ENCODE measurements around the gene DNAJC21.

Gene DNAJC21

DNA sequence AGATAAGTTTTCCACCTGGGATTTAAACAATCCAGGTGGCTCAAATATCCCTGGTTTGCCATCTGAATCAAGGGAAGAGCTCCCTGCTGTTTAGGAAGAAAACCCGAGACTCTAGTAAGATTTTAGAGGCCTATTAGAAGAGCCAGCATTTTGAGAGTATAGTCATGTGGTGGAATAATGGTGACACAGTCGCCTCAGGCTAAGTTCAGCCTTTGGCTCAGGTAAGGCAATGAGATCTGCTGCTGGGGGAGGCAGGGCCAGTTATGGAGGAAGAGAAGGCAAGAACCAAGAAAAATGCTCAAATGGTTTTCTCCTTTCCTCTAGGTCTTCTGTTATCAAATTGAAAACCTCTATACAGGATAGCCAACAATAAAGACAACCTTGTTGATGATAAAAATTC, 30.3 kb upstream of the DNAJC21 start:
- Histone ChIP-seq H3K27me3 (ENCODE audit: insufficient read depth, low read length) (no peaks in the 10 kb centered on the region), H3K27ac (ENCODE audit: low read depth, low read length) (no peak overlapping the region), H3K4me1 (ENCODE audit: control insufficient read depth, insufficient read depth, low read length, unreplicated experiment) (no peaks in the 10 kb centered on the region), H3K79me2 (ENCODE audit: control insufficient read depth, insufficient read depth, low read length, unreplicated experiment) (no peaks in the 10 kb centered on the region), H3K36me3 (ENCODE audit: insufficient read depth, low read length) (0 out of 2 replicates have a peak, but pooled peaks cover 5% of the 10 kb centered on the region), H3K4me3 (ENCODE audit: low read depth, low read length) (no peak overlapping the region), H2AFZ (ENCODE audit: low read length, unreplicated experiment) (no peak overlapping the region)

DNA sequence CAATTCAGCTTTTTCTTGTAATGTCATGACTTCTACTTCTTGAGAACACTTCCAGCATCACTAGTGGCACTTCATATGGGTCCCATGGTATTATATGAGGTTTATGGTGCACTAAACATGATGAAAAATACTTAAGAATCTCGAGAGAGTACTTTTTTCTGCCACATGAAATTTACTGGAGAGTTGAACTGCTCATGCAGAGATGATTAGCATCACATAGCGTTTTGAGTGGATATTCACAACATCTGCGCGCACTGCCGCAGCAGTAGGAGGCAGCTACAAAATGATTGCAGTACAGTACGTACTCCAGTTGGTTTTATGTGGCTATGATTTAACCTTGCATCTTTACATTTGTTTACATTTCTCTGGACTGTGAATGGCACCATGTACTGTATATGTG, 28.7 kb upstream of the DNAJC21 start:
- no peak overlapping the region for H2AFZ ChIP-seq (ENCODE audit: low read length, unreplicated experiment)
- H3K4me1 ChIP-seq (ENCODE audit: control insufficient read depth, insufficient read depth, low read length, unreplicated experiment): no peaks in the 10 kb centered on the region
- H3K79me2 ChIP-seq (ENCODE audit: control insufficient read depth, insufficient read depth, low read length, unreplicated experiment): no peaks in the 10 kb centered on the region
- H3K27ac ChIP-seq (ENCODE audit: low read depth, low read length): no peak overlapping the region
- H3K4me3 ChIP-seq (ENCODE audit: low read depth, low read length): no peak overlapping the region
- peaks cover 11% of the 10 kb centered on the region; the same call in 1 of the 2 replicates for H3K36me3 ChIP-seq (ENCODE audit: insufficient read depth, low read length)
- no peaks in the 10 kb centered on the region for H3K27me3 ChIP-seq (ENCODE audit: insufficient read depth, low read length)

GRCh38 chr5:34903260-34903659, 26.1 kb upstream of the DNAJC21 start:
- no peak overlapping the region for H2AFZ ChIP-seq (ENCODE audit: low read length, unreplicated experiment)
- H3K27me3 ChIP-seq (ENCODE audit: insufficient read depth, low read length): no peaks in the 10 kb centered on the region
- H3K36me3 ChIP-seq (ENCODE audit: insufficient read depth, low read length): peaks cover 13% of the 10 kb centered on the region
- no peaks in the 10 kb centered on the region for H3K79me2 ChIP-seq (ENCODE audit: control insufficient read depth, insufficient read depth, low read length, unreplicated experiment)
- H3K27ac ChIP-seq (ENCODE audit: low read depth, low read length): no peak overlapping the region
- no peaks in the 10 kb centered on the region for H3K4me1 ChIP-seq (ENCODE audit: control insufficient read depth, insufficient read depth, low read length, unreplicated experiment)
- H3K4me3 ChIP-seq (ENCODE audit: low read depth, low read length): no peak overlapping the region

GRCh38 chr5:34905564-34905963, 23.8 kb upstream of the DNAJC21 start:
- Histone ChIP-seq H3K27ac (ENCODE audit: low read depth, low read length) (no peak overlapping the region), H3K79me2 (ENCODE audit: control insufficient read depth, insufficient read depth, low read length, unreplicated experiment) (no peaks in the 10 kb centered on the region), H3K4me1 (ENCODE audit: control insufficient read depth, insufficient read depth, low read length, unreplicated experiment) (no peaks in the 10 kb centered on the region), H2AFZ (ENCODE audit: low read length, unreplicated experiment) (no peak overlapping the region), H3K4me3 (ENCODE audit: low read depth, low read length) (no peak overlapping the region), H3K36me3 (ENCODE audit: insufficient read depth, low read length) (peaks cover 32% of the 10 kb centered on the region), H3K27me3 (ENCODE audit: insufficient read depth, low read length) (no peaks in the 10 kb centered on the region)

DNA sequence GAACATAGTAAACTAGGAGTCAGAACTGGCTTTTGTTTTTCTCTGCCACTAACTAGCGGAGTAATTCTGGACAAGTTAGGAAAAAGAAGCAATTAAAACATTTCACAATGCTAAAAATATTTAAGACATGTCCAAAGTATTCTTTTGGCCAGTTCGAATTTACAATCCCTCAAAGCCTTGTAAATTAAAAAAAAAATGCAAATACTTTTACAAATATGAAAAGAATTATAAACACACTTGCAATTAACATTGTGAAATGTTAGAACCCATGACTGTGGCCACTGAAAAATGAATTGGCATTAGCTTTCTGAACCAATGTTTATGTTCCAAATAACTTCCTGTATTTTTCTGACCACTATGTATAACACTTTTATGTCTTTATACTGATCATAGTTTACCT, 16.3 kb upstream of the DNAJC21 start:
- peaks cover 30% of the 10 kb centered on the region for H3K36me3 ChIP-seq (ENCODE audit: insufficient read depth, low read length)
- peak overlapping the region; percentile 84 for H3K4me3 ChIP-seq (ENCODE audit: low read depth, low read length)
- peaks cover 62% of the 10 kb centered on the region for H3K79me2 ChIP-seq (ENCODE audit: control insufficient read depth, insufficient read depth, low read length, unreplicated experiment)
- peaks cover 14% of the 10 kb centered on the region for H3K4me1 ChIP-seq (ENCODE audit: control insufficient read depth, insufficient read depth, low read length, unreplicated experiment)
- H3K27me3 ChIP-seq (ENCODE audit: insufficient read depth, low read length): no peaks in the 10 kb centered on the region
- H2AFZ ChIP-seq (ENCODE audit: low read length, unreplicated experiment): no peak overlapping the region
- peak overlapping the region; percentile 17; the same call in 1 of the 2 replicates for H3K27ac ChIP-seq (ENCODE audit: low read depth, low read length)

DNA sequence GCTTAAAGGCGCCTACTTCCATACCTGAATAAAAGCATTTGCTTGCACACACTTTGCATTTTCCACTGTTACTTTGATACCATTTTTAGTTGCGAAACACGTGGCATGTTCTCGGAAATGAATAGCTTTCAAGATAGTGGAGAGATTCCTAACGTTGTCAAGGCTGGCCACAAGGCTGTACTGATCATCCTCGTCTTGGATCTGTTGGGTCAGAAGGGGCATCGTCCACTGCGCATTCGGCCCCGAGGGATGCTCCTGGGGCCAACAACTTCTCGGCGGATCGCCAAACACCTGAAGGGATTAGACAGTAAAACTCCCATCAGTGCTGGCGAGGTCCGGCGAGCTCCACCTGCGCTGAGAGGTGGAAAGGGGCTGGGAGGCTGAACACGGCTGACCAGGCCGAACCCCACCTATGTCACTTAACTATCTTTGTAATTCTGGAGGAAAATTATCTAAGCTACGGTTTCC, 14.7 kb upstream of the DNAJC21 start:
- Histone ChIP-seq H3K36me3 (ENCODE audit: insufficient read depth, low read length) (peaks cover 22% of the 10 kb centered on the region), H3K27me3 (ENCODE audit: insufficient read depth, low read length) (no peaks in the 10 kb centered on the region), H3K4me1 (ENCODE audit: control insufficient read depth, insufficient read depth, low read length, unreplicated experiment) (peaks cover 14% of the 10 kb centered on the region), H3K79me2 (ENCODE audit: control insufficient read depth, insufficient read depth, low read length, unreplicated experiment) (peaks cover 76% of the 10 kb centered on the region), H2AFZ (ENCODE audit: low read length, unreplicated experiment) (peak overlapping the region; percentile 69), H3K4me3 (ENCODE audit: low read depth, low read length) (peak overlapping the region; percentile 84), H3K27ac (ENCODE audit: low read depth, low read length) (peak overlapping the region; percentile 63)

GRCh38 chr5:34915139-34915855, 14.1 kb upstream of the DNAJC21 start, which contains the start of the genes BRIX1 and RAD1:
Gene BRIX1, plus strand, starts transcription at chr5:34915711. Its CDS starts 28 bp downstream, at chr5:34915739.
Gene RAD1, minus strand, starts transcription at chr5:34915504. Its CDS starts 612 bp downstream, at chr5:34914892.
- no peaks in the 10 kb centered on the region for H3K27me3 ChIP-seq (ENCODE audit: insufficient read depth, low read length)
- peak within 1 kb of the TSS; percentile 84 for H3K4me3 ChIP-seq (ENCODE audit: low read depth, low read length)
- H3K4me1 ChIP-seq (ENCODE audit: control insufficient read depth, insufficient read depth, low read length, unreplicated experiment): peaks cover 14% of the 10 kb centered on the region
- H3K36me3 ChIP-seq (ENCODE audit: insufficient read depth, low read length): peaks cover 21% of the 10 kb centered on the region
- H2AFZ ChIP-seq (ENCODE audit: low read length, unreplicated experiment): peak within 1 kb of the TSS; percentile 95
- H3K27ac ChIP-seq (ENCODE audit: low read depth, low read length): peak within 1 kb of the TSS; percentile 66
- peaks cover 81% of the 10 kb centered on the region for H3K79me2 ChIP-seq (ENCODE audit: control insufficient read depth, insufficient read depth, low read length, unreplicated experiment)

GRCh38 chr5:34915856-34916192, 13.5 kb upstream of the DNAJC21 start:
- Histone ChIP-seq H2AFZ (ENCODE audit: low read length, unreplicated experiment) (peak overlapping the region; percentile 95), H3K36me3 (ENCODE audit: insufficient read depth, low read length) (peaks cover 20% of the 10 kb centered on the region), H3K27me3 (ENCODE audit: insufficient read depth, low read length) (no peaks in the 10 kb centered on the region)

GRCh38 chr5:34916518-34916917, 12.8 kb upstream of the DNAJC21 start:
- peaks cover 14% of the 10 kb centered on the region for H3K4me1 ChIP-seq (ENCODE audit: control insufficient read depth, insufficient read depth, low read length, unreplicated experiment)
- no peaks in the 10 kb centered on the region for H3K27me3 ChIP-seq (ENCODE audit: insufficient read depth, low read length)
- H2AFZ ChIP-seq (ENCODE audit: low read length, unreplicated experiment): no peak overlapping the region
- H3K36me3 ChIP-seq (ENCODE audit: insufficient read depth, low read length): peaks cover 22% of the 10 kb centered on the region
- H3K79me2 ChIP-seq (ENCODE audit: control insufficient read depth, insufficient read depth, low read length, unreplicated experiment): peaks cover 80% of the 10 kb centered on the region
- peak overlapping the region; percentile 84 for H3K4me3 ChIP-seq (ENCODE audit: low read depth, low read length)
- H3K27ac ChIP-seq (ENCODE audit: low read depth, low read length): no peak overlapping the region

More at GRCh38 chr5:34915856-34916192, 13.5 kb upstream of the DNAJC21 start:
- Histone ChIP-seq H3K4me3 (ENCODE audit: low read depth, low read length) (peak overlapping the region; percentile 84), H3K79me2 (ENCODE audit: control insufficient read depth, insufficient read depth, low read length, unreplicated experiment) (peaks cover 84% of the 10 kb centered on the region), H3K4me1 (ENCODE audit: control insufficient read depth, insufficient read depth, low read length, unreplicated experiment) (peaks cover 14% of the 10 kb centered on the region), H3K27ac (ENCODE audit: low read depth, low read length) (peak overlapping the region; percentile 66)

DNA sequence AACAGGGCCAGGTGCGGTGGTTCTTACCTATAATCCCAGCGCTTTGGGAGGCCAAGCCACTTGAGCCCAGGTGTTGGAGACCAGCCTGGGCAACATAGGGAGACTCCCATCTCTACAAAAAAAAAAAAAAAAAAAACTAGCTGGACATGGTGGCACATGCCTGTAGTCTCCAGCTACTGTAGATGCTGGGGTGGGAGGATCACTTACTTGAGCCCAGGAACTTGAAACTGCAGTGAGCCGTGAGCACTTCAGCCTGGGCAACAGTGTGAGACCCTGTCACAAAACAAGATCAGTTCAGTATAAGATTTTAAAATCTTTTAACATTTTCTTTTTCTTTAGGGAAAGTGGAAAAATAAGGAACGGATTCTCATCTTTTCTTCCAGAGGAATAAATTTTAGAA, 11.3 kb upstream of the DNAJC21 start:
- peaks cover 18% of the 10 kb centered on the region for H3K4me1 ChIP-seq (ENCODE audit: control insufficient read depth, insufficient read depth, low read length, unreplicated experiment)
- no peak overlapping the region for H2AFZ ChIP-seq (ENCODE audit: low read length, unreplicated experiment)
- peak overlapping the region; percentile 84; the same call in 1 of the 2 replicates for H3K4me3 ChIP-seq (ENCODE audit: low read depth, low read length)
- no peak overlapping the region for H3K27ac ChIP-seq (ENCODE audit: low read depth, low read length)
- H3K79me2 ChIP-seq (ENCODE audit: control insufficient read depth, insufficient read depth, low read length, unreplicated experiment): peaks cover 66% of the 10 kb centered on the region
- H3K27me3 ChIP-seq (ENCODE audit: insufficient read depth, low read length): no peaks in the 10 kb centered on the region
- peaks cover 28% of the 10 kb centered on the region for H3K36me3 ChIP-seq (ENCODE audit: insufficient read depth, low read length)

DNA sequence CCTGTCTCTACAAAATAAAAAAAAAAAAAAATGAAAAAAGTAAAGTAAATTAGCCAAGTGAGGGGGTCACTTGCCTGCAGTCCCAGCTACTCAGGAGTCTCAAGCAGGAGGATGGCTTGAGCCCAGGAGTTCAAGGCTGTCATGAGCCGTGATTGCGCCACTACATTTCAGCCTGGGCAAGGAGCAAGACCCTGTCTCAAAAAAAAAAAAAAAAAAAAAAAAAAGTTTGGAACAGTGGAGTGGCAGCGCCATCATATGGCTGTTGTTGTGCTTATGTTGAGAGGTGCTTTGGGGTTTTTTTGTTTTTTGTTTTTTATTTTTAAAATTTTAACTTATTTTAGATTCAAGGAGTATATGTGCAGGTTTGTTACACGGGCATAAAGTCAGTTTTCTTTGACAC, 10.3 kb upstream of the DNAJC21 start:
- peaks cover 30% of the 10 kb centered on the region for H3K36me3 ChIP-seq (ENCODE audit: insufficient read depth, low read length)
- H3K27ac ChIP-seq (ENCODE audit: low read depth, low read length): no peak overlapping the region
- H2AFZ ChIP-seq (ENCODE audit: low read length, unreplicated experiment): no peak overlapping the region
- peaks cover 57% of the 10 kb centered on the region for H3K79me2 ChIP-seq (ENCODE audit: control insufficient read depth, insufficient read depth, low read length, unreplicated experiment)
- peaks cover 17% of the 10 kb centered on the region for H3K4me1 ChIP-seq (ENCODE audit: control insufficient read depth, insufficient read depth, low read length, unreplicated experiment)
- no peaks in the 10 kb centered on the region for H3K27me3 ChIP-seq (ENCODE audit: insufficient read depth, low read length)
- no peak overlapping the region for H3K4me3 ChIP-seq (ENCODE audit: low read depth, low read length)

Measured in ACC112 (cell line).